Naive thymus-derived CD4-positive, alpha-beta T cell (primary cell): ENCODE data around the gene GABRR1. TPM values are rescaled to one million over a fixed set of nuclear protein-coding genes. Genes with fewer than 3 reads are reported as not detected.

Source experiments
- ATAC-seq: fragments of 150-1000 bp; cut with Tn5 transposase; 2 replicates; pipeline ENCODE4 v1.10.0; 2021; ENCODE audit warnings: mild to moderate bottlenecking, moderate library complexity
- CTCF ChIA-PET: fragments of 350-600 bp; sonication (Branson Sonifier 250); formaldehyde crosslinking; loops from one replicate; lab custom pipeline; 2021; ENCODE audit warnings: antibody characterized with exemption; lab: Charles Lee
- POLR2A ChIA-PET: fragments of 350-600 bp; sonication (Branson Sonifier 250); formaldehyde crosslinking; loops from one replicate; lab custom pipeline; 2021; ENCODE audit warnings: antibody characterized with exemption, inconsistent platforms; lab: Charles Lee
- DNase-seq, 9 donors: peaks; one replicate each; pipeline versions ENCODE4 v3.0.0 to v3.0.0-alpha.2; 2020 to 2022; ENCODE audit warnings: mixed read lengths in 1 of 9
- H3K27ac ChIP-seq: one replicate; pipeline ENCODE4 v1.7.0; 2013; ENCODE audit warnings: mild to moderate bottlenecking, low read depth, low read length, moderate library complexity
- H3K27me3 ChIP-seq, 2 donors: one replicate each; pipeline ENCODE4 v1.7.0; 2013; ENCODE audit warnings: low read length in 2 of 2, mild to moderate bottlenecking in 2 of 2, moderate library complexity in 2 of 2; ENCODE audit not compliant: control insufficient read depth in 2 of 2, insufficient read depth in 2 of 2
- H3K36me3 ChIP-seq, 3 experiments: 1 replicate in 2 of 3; 2 replicates in 1 of 3; pipeline ENCODE4 v1.7.0; 2013; ENCODE audit warnings: low read length in 3 of 3, mild to moderate bottlenecking in 3 of 3, moderate library complexity in 1 of 3; ENCODE audit not compliant: insufficient read depth in 3 of 3, control insufficient read depth in 2 of 3
- H3K4me1 ChIP-seq, 2 donors: one replicate each; pipeline ENCODE4 v1.7.0; 2013; ENCODE audit warnings: low read length in 2 of 2, mild to moderate bottlenecking in 2 of 2, moderate library complexity in 1 of 2; ENCODE audit not compliant: control insufficient read depth in 2 of 2, insufficient read depth in 2 of 2
- H3K4me3 ChIP-seq: 2 replicates; pipeline ENCODE4 v1.7.0; 2013; ENCODE audit warnings: mild to moderate bottlenecking, low read length
- H3K9me3 ChIP-seq, 3 experiments: 1 replicate in 2 of 3; 2 replicates in 1 of 3; pipeline ENCODE4 v1.7.0; 2013; ENCODE audit warnings: low read length in 3 of 3; ENCODE audit not compliant: control insufficient read depth in 2 of 3
- H3K27ac Mint-ChIP-seq, 9 donors: one replicate each; pipeline ENCODE4 v1.8.0; 2020 to 2022; ENCODE audit warnings: mixed read lengths in 9 of 9, mild to moderate bottlenecking in 8 of 9, moderate library complexity in 5 of 9, inconsistent platforms in 2 of 9
- H3K27me3 Mint-ChIP-seq, 5 donors: one replicate each; pipeline ENCODE4 v1.8.0; 2021 to 2022; ENCODE audit warnings: mixed read lengths in 5 of 5, mild to moderate bottlenecking in 1 of 5
- H3K36me3 Mint-ChIP-seq, 5 donors: one replicate each; pipeline ENCODE4 v1.8.0; 2020 to 2022; ENCODE audit warnings: mixed read lengths in 5 of 5, mild to moderate bottlenecking in 3 of 5, inconsistent platforms in 1 of 5
- H3K4me1 Mint-ChIP-seq, 7 donors: one replicate each; pipeline ENCODE4 v1.8.0; 2020 to 2022; ENCODE audit warnings: mixed read lengths in 7 of 7, mild to moderate bottlenecking in 3 of 7, inconsistent platforms in 1 of 7
- H3K4me3 Mint-ChIP-seq, 10 donors: one replicate each; pipeline ENCODE4 v1.8.0; 2020 to 2022; ENCODE audit warnings: mild to moderate bottlenecking in 10 of 10, mixed read lengths in 10 of 10, moderate library complexity in 6 of 10, inconsistent platforms in 2 of 10
- H3K9me3 Mint-ChIP-seq, 11 donors: one replicate each; pipeline ENCODE4 v1.8.0; 2020 to 2022; ENCODE audit warnings: mixed read lengths in 11 of 11, mild to moderate bottlenecking in 4 of 11, inconsistent platforms in 1 of 11, moderate library complexity in 1 of 11
- intact Hi-C, 2 donors: fragments of 100-400 bp; cut with micrococcal nuclease; formaldehyde crosslinking; loops; one replicate each; pipeline ENCODE4 v1.15.1; 2023
- polyA plus RNA-seq, 2 donors: library from polyadenylated mRNA; unstranded; fragments of 300-500 nt; fragmentation: Illumina TruSeq; gene quantifications; one replicate each; pipeline ENCODE4 v1.2.3, GENCODE V29; 2021
- total RNA-seq, 6 experiments: library from RNA in 5 of 6; stranded (reverse) in 5 of 6; gene quantifications; 1 replicate in 5 of 6; 2 replicates in 1 of 6; pipeline ENCODE4 v1.2.3 and lab custom pipeline; 2021 to 2026

Gene GABRR1
- total and polyA plus RNA-seq, 7 experiments from 2014 or later: not detected

- H3K4me1 ChIP-seq: no peaks in the 10 kb centered on the region
- no peaks in the 10 kb centered on the region for H3K27me3 ChIP-seq
- no peaks in the 10 kb centered on the region for H3K9me3 Mint-ChIP-seq
- no peak overlapping the region for H3K4me3 ChIP-seq
- CTCF ChIA-PET: no interaction called here
- H3K27ac Mint-ChIP-seq: peak overlapping the region in 1 of 9 donors; percentile 39
- intact Hi-C loops: no loop called here
- ATAC-seq (no peak), DNase-seq (no peak)
- no peaks in the 10 kb centered on the region for H3K36me3 ChIP-seq
- no peaks in the 10 kb centered on the region for H3K9me3 ChIP-seq
- POLR2A ChIA-PET: no interaction called here
- H3K36me3 Mint-ChIP-seq: no peaks in the 10 kb centered on the region
- H3K4me1 Mint-ChIP-seq: peaks cover 0 to 1% (median 0%) of the 10 kb centered on the region in 7 donors
- no peak overlapping the region for H3K4me3 Mint-ChIP-seq
- H3K27ac ChIP-seq: no peak overlapping the region
- peaks cover 0 to 21% (median 5%) of the 10 kb centered on the region in 5 donors for H3K27me3 Mint-ChIP-seq
Observed at GRCh38 chr6:89180971-89181370, 36.2 kb downstream of the GABRR1 start.

GRCh38 chr6:89180112-89180511, 37.0 kb downstream of the GABRR1 start:
- no peaks in the 10 kb centered on the region for H3K36me3 ChIP-seq
- ChIA-PET POLR2A (no interaction called here), CTCF (interaction anchor here (0.5 kb wide), 1 partner anchor 1339 kb away, joined by 3 read pairs; no protein-coding TSS in a partner anchor)
- Mint-ChIP-seq H3K9me3 (no peaks in the 10 kb centered on the region), H3K36me3 (no peaks in the 10 kb centered on the region), H3K4me1 (peaks cover 0 to 3% (median 0%) of the 10 kb centered on the region in 7 donors), H3K27ac (no peak overlapping the region), H3K27me3 (peaks cover 0 to 21% (median 5%) of the 10 kb centered on the region in 5 donors), H3K4me3 (no peak overlapping the region)
- no peaks in the 10 kb centered on the region for H3K4me1 ChIP-seq
- intact Hi-C loops: no loop called here
- H3K27ac ChIP-seq: no peak overlapping the region
- ATAC-seq (no peak), DNase-seq (no peak)
- no peaks in the 10 kb centered on the region for H3K27me3 ChIP-seq
- no peaks in the 10 kb centered on the region for H3K9me3 ChIP-seq
- H3K4me3 ChIP-seq: no peak overlapping the region

GRCh38 chr6:89173634-89174033, 43.5 kb downstream of the GABRR1 start:
- intact Hi-C loops: no loop called here
- no peak overlapping the region for H3K4me3 Mint-ChIP-seq

GRCh38 chr6:89172131-89172530, 45.0 kb downstream of the GABRR1 start:
- no peaks in the 10 kb centered on the region for H3K9me3 ChIP-seq
- no peak overlapping the region for H3K27ac Mint-ChIP-seq
- DNase-seq: no peak
- no peaks in the 10 kb centered on the region for H3K36me3 Mint-ChIP-seq
- no peak for ATAC-seq
- no peak overlapping the region for H3K27ac ChIP-seq
- H3K4me3 ChIP-seq: no peak overlapping the region
- peaks cover 0 to 3% (median 0%) of the 10 kb centered on the region in 7 donors for H3K4me1 Mint-ChIP-seq
- POLR2A ChIA-PET: no interaction called here
- no peaks in the 10 kb centered on the region for H3K36me3 ChIP-seq
- CTCF ChIA-PET: no interaction called here
- H3K4me1 ChIP-seq: no peaks in the 10 kb centered on the region
- no peak overlapping the region for H3K4me3 Mint-ChIP-seq
- peaks cover 0 to 6% (median 0%) of the 10 kb centered on the region in 5 donors for H3K27me3 Mint-ChIP-seq
- H3K9me3 Mint-ChIP-seq: peaks cover 0 to 1% (median 0%) of the 10 kb centered on the region in 11 donors
- intact Hi-C loops: no loop called here
- H3K27me3 ChIP-seq: no peaks in the 10 kb centered on the region

More at GRCh38 chr6:89173634-89174033, 43.5 kb downstream of the GABRR1 start:
- Histone ChIP-seq H3K4me3 (no peak overlapping the region), H3K4me1 (no peaks in the 10 kb centered on the region), H3K27me3 (no peaks in the 10 kb centered on the region), H3K9me3 (no peaks in the 10 kb centered on the region), H3K27ac (no peak overlapping the region), H3K36me3 (no peaks in the 10 kb centered on the region)
- Mint-ChIP-seq H3K36me3 (no peaks in the 10 kb centered on the region), H3K4me1 (peaks cover 0 to 3% (median 0%) of the 10 kb centered on the region in 7 donors), H3K27ac (no peak overlapping the region), H3K27me3 (peaks cover 0 to 11% (median 0%) of the 10 kb centered on the region in 5 donors), H3K9me3 (peaks cover 0 to 1% (median 0%) of the 10 kb centered on the region in 11 donors)
- POLR2A ChIA-PET: no interaction called here
- CTCF ChIA-PET: no interaction called here
- no peak for ATAC-seq
- DNase-seq: no peak

GRCh38 chr6:89162047-89162371, 55.1 kb downstream of the GABRR1 start:
- Histone ChIP-seq H3K9me3 (no peaks in the 10 kb centered on the region), H3K36me3 (peaks cover 5 to 39% (median 6%) of the 10 kb centered on the region in 3 experiments), H3K4me1 (no peaks in the 10 kb centered on the region), H3K4me3 (no peak overlapping the region), H3K27ac (no peak overlapping the region), H3K27me3 (no peaks in the 10 kb centered on the region)
- DNase-seq (no peak), ATAC-seq (no peak)
- Mint-ChIP-seq H3K4me3 (no peak overlapping the region), H3K27me3 (no peaks in the 10 kb centered on the region), H3K4me1 (no peaks in the 10 kb centered on the region), H3K36me3 (peaks cover 17 to 52% (median 27%) of the 10 kb centered on the region in 5 donors), H3K9me3 (no peaks in the 10 kb centered on the region), H3K27ac (peak overlapping the region in 2 of 9 donors; percentile 3 to 13)
- intact Hi-C loops: no loop called here
- POLR2A ChIA-PET: interaction anchor here (1.2 kb wide), 1 partner anchor 16 kb away, joined by 5 read pairs; the partner anchor contains the start of gene PM20D2
- CTCF ChIA-PET: interaction anchor here (0.7 kb wide), 1 partner anchor 291 kb away, joined by 4 read pairs; no protein-coding TSS in a partner anchor

- Histone ChIP-seq H3K36me3 (peaks cover 5 to 39% (median 6%) of the 10 kb centered on the region in 3 experiments), H3K9me3 (no peaks in the 10 kb centered on the region), H3K4me3 (no peak overlapping the region), H3K4me1 (no peaks in the 10 kb centered on the region), H3K27me3 (no peaks in the 10 kb centered on the region), H3K27ac (no peak overlapping the region)
- Mint-ChIP-seq H3K4me3 (no peak overlapping the region), H3K4me1 (no peaks in the 10 kb centered on the region), H3K36me3 (peaks cover 17 to 54% (median 29%) of the 10 kb centered on the region in 5 donors), H3K27ac (peak overlapping the region in 3 of 9 donors; percentile 13 to 48 (median 14)), H3K27me3 (no peaks in the 10 kb centered on the region), H3K9me3 (no peaks in the 10 kb centered on the region)
- ChIA-PET CTCF (no interaction called here), POLR2A (interaction anchor here (1.2 kb wide), 1 partner anchor 16 kb away, joined by 5 read pairs; the partner anchor contains the start of gene PM20D2)
- DNase-seq (no peak), ATAC-seq (no peak)
- intact Hi-C loops: loop anchor here in 1 of 2 donors (2.0 kb wide), 1 partner anchor 15 kb away; the partner anchor contains the start of gene PM20D2
Observed at GRCh38 chr6:89161326-89162046, 55.7 kb downstream of the GABRR1 start.
